Left renal cortex interstitium (tissue), 4 donors: ENCODE results near the gene ZFPM1. TPM values are rescaled to one million over a fixed set of nuclear protein-coding genes. Genes with fewer than 3 reads are reported as not detected.

Experiments used
- DNase-seq, 4 donors: peaks; one replicate each; pipeline ENCODE4 v3.0.0-alpha.2; 2013; ENCODE audit warnings: low read depth in 4 of 4, low spot score in 2 of 4, missing footprints in 1 of 4
- polyA plus RNA-seq, 4 donors: library from polyadenylated mRNA; unstranded; fragments of 120-200 nt; gene quantifications; one replicate each; pipeline ENCODE4 v1.2.1, GENCODE V29; 2013; ENCODE audit not compliant: insufficient read length in 4 of 4

The ZFPM1 gene
- polyA plus RNA-seq, 4 donors, result 1.9 to 6.7 (median 5.0) TPM

DNA sequence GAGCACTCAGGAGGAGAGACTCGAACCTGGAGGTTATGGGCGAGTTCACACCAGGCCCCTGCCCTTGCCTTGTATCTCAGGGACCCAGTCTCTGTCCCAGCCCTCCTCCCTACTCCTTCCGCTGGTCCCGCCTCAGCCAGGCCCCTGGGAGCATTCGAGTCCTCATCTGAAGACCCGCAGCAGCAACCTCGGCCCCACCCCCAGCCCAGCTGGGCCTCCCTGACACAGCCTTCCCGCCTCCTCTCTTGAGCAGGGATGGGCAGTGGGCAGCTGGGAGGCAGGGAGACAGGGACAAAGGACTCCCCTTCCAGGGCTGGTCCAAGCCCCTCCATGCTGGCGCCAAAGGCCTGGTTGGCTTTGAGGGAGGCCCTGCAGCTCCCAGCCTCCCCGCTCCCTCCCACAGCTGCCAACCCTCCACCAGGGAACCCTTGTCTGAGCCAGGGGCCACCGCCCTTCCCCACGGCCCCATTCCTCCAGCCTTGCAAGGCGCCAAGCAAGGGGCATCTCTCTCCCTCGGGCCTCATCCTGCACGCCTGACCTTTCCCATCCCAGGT is 101.7 kb downstream of the ZFPM1 start:
- no peak for DNase-seq

DNA sequence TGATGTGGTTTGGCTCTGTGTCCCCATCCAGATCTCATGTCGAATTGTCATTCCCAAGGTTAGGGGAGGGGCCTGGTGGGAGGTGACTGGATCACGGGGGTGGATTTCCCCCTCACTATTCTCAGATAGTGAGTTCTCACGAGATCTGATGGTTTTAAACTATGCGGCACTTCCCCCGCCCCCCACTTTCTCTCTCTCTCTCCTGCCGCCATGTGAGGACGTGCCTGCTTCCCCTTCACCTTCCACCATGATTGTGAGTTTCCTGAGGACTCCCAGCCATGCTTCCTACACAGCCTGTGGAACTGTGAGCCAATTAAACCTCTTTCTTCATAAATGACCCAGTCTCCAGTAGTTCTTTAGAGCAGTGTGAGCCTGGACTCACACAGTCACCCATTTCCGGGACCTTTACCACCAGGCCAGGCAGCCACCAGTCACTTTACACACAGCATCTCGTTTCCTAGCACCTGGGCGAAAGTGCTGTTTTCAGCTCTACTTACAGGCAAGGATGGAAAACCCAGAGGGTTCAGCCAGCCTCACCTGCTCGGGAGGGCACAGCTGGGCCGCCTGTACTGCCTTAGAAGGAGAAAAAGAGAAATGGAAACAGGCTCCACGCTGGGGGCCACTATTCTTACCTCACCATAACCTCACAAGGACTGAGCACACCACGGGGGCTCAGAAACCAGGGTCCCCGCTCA is 103.4 kb downstream of the ZFPM1 start:
- DNase-seq, result no peak

DNA sequence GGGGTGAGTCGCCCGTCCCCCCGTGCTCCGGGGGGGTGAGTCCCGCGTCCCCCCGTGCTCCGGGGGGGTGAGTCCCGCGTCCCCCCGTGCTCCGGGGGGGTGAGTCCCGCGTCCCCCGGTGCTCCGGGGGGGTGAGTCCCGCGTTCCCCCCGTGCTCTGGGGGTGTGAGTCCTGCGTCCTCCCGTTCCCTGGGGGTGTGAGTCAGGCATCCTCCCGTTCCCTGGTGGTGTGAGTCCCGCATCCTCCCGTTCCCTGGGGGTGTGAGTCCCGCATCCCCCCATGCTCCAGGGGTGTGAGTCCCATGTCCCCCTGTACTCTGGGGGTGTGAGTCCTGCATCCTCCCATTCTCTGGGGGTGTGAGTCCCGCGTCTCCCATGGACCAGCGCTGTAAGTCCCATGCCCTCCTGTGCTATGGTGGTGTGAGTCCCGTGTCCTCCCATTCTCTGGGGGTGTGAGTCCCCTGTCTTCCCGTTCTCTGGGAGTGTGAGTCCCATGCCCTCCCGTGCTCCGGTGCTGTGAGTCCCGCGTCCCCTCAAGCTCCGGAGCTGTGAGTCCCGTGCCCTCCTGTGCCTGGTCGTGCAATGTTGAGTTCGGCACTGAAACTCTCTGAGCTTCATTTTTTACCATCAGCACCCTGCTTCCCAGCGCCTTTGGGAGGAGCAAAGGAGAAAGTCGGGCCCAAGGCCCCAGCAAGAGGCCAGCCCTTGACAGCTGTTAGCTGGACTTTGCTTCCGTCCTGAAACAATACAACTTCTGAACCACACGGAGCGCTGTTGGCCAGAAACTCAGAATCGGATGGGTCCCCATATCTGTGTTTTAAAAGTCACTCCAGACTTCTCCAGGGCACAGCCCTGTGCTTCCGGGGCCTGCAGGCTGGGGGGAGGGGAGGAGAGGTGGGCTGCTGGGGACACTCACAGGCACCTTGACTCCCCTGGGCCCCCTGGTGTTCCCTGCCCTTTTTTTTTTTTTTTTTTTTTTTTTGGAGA is 105.7 kb downstream of the ZFPM1 start:
- peak in 2 of 4 donors; percentile 60 to 69 for DNase-seq

DNA sequence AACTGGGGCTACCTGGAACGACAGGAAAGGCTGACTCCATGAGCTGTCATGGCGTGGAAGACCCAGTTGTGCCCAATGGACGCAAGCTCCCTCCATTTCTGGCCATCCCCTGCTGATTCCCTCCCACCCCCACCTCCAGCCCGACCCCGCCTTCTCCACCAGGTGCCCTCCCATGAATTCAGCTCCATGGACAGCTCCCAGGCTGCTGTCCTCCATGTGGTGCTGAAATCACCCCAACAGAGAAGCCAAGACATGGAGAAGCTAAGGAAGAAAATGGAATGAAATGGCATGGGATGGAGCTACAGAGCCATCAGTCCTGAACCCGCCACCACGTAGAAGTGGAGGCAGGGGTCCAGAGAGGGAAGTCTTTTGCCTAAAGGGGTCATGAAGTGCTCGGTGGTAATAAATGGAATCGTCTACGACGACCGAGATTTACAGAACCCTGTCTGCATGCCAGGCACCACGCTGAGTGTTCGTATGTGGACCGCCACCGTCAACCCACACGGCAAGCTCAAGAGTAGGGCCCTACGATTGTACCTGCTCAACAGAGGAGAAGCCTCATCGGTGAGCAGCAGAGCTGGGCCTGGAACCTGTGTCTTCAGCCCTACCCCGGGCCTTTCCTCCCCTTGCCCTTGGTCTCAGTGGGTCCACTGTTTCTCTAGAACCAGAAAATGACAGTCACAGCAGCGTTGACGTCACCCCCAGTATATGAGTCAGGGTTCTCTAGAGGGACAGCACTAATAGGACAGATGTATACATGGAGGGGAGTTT is 107.8 kb downstream of the ZFPM1 start:
- peak in 1 of 4 donors; percentile 54 for DNase-seq

DNA sequence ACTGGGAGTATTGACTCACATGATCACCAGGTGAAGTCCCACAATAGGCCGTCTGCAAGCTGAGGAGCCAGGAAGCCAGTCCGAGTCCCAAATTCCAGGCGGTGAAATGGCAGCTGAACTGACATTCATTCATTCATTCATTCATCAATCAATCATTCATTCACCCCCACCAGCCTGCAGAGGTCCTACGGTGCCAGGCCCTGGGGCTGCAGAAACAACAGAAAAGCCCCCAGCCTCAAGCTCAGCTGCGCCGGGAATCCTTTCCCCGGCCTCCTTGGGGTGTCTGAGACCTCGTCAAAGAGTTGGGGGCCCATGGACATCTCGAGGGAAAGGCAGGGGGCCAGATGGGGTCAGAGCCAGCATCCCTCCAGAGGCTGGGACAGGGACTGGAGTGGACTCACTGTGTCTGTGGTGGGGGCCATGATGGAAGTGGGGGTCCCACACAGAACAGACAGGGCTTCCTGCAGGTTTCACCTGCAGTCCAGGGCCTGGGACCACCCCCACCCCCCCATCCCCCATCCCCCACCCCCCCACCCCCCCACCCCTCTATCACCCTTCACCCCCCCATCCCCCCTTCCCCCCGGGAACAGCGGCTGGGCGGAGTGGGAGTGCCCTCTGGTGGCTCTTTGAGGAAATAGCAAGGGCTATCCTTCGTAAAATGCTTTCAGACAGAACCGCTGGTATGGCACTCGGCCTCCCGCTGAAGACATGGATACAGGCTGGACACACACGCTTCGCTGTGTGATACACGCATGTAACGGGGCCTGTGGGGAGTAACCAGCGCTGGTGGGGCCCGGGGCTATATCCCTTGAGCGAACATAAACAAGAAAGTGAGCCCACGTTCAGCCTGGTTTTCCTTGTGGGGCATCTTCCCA is 108.6 kb downstream of the ZFPM1 start:
- no peak for DNase-seq

DNA sequence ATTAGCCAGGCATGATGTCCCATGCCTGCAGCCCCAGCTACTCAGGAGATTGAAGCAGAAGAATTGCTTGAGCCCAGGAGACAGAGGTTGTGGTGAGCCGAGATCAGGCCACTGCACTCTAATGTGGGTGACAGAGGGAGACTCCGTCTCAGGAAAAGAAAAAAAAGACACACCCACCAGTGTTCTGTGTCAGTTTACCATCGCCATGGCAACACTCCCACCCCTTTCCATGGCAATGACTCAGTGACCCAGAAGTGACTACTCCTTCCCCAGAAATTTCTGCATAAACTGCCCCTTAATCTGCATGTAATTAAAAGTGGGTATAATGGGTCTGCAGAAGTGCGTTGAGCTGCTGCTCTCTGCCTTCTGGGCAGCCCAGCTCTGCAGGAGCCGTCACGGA is 113.1 kb downstream of the ZFPM1 start:
- no peak for DNase-seq

DNA sequence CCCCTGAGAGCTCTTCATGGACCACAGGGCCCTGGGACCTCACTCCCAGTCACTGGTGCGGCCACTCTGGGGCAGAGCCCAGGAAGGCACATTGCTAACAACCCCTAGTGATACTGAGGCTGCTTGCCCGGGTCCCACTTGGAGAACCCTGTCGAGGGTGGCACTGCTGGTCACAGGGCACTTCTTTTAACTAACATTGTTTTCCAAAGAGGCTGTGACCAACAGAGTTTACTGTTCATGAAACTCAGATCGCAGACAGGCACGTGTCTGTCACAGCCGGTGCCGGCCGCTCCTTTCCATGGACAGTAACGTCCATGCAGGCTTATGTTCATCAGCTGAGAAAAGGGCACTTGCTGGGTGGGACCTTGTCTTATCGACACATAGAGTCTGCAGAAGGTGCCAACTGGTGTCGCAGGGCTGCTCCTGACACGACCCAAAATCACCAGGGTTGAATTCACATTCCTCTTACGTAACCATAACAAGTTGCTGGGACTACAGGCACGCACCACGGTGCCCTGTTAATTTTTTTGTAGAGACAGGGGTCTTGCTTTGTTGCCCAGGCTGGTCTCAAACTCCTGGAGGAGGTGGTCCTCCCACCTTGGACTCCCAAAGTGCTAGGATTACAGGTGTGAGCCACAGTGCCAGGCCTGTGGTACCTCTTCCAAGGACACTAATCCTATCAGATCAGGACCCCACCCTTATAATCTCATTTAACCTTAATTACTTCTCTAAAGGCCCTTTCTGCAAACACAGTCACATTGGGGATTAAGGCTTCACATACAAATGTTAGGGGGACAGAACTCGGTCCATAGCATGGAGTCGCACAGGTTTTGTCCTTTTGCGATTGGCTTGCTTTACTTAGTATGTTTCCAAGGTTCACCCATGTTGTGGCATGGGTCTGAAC is 115.9 kb downstream of the ZFPM1 start:
- DNase-seq, result no peak

DNA sequence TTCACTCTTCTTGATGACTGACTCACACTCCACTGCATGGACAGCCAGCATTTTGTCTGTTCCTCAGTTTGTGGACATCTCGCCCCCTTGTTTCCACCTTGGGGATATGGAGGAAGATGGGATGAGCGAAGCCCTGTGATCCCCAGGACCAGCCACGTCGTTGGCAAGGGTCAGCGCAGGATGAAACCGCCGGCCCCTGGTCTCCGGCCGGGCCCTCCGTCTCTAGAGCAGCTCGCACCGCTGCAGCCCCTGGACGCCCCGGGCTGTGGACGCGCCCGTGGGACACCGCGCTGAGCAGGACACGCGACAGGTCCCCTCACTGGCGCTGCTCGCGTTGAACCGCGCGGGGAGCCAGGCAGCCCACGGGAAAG is 116.5 kb downstream of the ZFPM1 start:
- DNase-seq, result no peak

DNA sequence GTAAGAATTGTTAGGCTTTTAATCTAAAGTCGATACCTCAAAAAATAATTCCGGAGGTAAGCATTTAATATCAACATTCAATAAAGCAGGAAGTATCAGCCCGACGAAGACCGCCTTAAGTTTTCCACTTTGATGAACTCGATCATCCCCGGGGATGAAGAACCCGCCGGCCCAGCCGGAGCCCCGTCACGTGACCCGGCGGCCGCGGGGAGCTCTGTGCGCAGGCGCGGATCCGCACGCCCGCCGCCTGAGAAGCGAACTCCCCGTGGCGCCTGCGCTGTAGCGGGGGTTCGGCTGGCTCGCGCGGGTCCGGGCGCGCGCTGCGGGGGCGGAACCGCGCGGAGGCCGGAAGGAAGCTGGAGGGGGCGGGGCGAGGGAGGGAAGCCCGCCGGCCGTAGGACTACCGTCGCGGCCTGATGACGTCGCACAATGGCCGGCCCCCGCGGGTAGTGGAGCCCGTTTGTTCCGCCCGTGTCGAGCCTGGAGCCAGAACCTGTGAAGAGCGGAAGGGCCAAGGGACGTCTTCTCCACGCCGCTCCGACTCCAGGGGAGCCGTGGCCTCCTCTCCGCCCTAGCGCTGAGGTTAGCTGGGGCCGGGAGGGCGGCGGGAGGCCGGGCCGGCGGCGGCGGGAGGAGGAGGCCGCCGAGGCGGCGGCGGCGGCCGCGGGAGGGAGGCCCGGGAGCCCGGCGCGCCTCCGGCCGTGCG is 117.1 kb downstream of the ZFPM1 start, which contains the start of gene ZC3H18:
Gene ZC3H18 (plus strand): TSS at position 419 of the 706 bp plus-strand sequence. CDS start 6,721 bp downstream, outside the sequence.
- peak; percentile 76 to 95 (median 92) for DNase-seq

DNA sequence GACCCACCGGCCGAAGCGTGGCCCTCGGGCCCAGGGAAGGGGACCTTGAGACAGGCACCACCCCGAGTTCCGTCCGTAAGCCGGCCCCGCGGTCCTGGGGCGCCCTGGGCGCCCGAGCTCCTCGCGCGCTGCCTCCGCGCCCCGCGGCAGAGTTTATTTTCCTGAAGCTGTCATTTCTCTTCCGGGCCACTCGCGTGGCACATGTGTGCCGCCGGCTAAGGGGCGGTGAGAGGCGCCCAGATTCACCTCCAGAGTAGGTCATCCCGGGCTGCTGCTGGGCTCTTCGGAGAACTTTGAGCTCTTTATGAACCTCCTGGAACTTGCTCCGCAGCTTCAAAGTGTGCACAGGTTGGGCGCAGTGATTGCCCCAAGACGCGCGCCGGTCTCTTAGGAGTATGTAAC is 117.6 kb downstream of the ZFPM1 start:
- DNase-seq, result no peak

DNA sequence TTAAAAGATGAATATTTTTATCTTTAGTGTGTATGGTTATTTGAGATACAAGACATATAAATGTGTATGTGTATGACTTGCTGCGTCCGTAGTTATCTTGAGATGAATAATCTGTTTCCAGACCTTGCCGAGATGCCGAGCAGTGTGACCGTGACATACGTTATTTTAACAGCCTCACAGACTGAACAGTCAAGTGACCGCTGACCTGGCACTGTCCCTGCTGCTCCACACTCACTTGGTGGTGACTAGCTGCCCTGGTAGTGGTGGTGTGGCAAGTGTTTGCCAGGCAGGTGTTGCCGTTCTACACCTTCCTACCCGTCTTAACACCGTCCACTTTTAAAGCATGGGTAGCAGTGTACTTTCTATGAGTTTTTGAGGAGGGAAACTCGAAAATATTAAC is 122.2 kb downstream of the ZFPM1 start:
- DNase-seq, result no peak

DNA sequence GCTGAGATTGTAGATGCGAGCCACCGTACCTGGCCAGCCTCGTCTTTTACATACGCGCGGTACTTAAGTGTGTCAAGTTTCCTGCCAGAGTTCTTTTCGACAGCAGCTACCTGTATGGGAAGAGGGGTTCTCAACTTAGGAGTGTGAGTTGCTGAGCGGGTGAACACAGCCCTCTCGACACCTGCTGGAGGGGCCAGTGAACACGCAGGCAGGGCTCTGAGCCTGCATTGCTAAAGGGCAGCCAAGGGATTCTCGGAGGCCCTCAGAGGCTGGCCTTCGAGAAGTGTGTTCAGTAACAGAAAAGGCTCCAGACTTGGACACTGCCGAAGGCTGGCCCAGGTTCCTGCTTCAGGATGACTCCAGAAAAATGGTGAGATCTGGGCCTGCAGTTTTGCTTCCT is 123.2 kb downstream of the ZFPM1 start:
- DNase-seq, result no peak

DNA sequence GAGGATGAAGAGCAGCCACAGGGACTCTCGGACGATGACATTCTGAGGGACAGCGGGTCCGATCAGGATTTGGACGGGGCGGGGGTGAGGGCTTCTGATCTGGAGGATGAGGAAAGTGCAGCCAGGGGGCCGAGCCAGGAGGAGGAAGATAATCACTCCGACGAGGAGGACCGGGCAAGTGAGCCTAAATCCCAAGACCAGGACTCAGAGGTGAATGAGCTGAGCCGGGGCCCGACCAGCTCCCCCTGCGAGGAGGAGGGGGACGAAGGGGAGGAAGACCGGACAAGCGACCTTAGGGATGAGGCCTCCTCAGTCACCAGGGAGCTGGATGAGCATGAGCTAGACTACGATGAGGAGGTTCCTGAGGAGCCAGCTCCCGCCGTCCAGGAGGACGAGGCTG is 124.1 kb downstream of the ZFPM1 start:
- no peak for DNase-seq

DNA sequence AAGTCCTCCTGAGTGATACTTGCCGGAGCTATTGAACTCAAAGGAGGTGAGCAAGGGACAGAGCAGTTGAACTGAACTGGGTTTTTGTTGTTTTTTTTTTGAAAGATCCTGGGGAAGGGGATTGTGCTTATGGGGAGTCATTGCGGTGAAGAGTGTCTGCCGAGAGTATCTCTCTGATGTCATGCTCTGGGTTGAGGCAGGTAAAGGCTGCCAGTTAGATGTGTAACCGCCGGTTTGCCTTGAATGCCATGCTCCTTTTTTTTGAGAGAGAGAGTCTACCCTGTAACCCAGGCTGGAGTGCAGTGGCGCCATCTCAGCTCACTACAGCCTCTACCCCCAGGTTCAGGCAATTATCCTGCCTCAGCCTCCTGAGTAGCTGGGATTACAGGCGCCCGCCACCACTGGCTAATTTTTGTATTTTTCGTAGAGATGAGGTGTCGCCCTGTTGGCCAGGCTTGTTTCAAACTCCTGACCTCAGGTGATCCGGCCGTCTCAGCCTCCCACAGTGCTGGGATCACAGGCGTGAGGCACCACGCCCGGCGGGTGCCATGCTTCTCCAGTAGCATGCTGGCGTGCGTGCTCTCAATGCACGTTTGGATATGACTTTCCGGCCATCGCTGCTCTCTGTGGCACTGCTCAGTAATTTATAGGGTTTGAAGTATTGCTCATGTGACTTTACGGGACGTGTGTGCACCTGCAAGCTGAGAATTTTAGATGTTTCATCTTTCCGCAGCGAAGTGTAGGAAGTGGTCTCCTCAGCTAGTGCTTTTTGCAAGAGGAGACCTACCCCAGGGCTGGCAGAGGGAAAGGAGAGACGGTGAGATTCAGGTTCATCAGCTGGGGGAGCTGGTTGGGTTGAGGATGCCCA is 125.6 kb downstream of the ZFPM1 start:
- DNase-seq, result no peak

DNA sequence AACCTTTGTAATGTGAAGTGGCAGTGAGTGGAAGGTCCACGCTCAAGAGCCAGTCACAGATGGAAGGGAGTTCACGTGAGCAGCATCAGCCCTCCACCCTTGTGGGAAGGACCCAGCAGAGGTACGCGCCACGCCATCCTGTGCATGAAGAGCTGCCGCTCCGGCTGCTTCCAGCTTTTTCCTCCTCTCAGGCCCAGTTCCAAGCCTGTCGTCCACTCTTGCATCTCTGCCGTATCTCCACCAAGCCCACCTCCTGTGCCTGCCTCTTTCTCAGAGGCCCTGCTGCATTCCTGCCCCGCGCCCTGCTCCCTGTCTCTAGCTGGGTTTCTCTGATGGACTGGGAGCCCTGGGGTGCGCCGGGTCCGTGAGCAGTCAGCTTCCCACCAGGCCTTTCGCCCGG is 127.3 kb downstream of the ZFPM1 start:
- no peak for DNase-seq

DNA sequence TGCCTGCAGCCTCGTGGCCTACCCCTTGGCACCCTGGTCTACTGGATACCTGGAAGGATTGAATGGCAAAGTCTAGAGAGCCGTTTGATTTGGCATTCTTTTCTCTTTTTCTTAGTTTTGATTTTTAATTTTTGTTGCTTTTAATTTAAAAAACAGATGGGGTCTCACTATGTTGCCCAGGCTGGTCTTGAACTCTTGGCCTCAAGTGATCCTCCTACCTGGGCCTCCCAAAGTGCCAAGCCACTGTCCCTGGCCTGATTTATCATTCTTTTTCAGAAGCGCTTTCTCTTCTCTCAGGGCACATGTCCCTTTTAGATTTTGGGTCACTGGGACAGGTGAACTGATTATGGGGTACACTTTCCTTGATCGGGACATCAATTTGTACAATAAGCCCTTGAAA is 128.0 kb downstream of the ZFPM1 start:
- DNase-seq, result no peak
